Measurements from ENCODE around the gene ERG.

Gene ERG

DNA sequence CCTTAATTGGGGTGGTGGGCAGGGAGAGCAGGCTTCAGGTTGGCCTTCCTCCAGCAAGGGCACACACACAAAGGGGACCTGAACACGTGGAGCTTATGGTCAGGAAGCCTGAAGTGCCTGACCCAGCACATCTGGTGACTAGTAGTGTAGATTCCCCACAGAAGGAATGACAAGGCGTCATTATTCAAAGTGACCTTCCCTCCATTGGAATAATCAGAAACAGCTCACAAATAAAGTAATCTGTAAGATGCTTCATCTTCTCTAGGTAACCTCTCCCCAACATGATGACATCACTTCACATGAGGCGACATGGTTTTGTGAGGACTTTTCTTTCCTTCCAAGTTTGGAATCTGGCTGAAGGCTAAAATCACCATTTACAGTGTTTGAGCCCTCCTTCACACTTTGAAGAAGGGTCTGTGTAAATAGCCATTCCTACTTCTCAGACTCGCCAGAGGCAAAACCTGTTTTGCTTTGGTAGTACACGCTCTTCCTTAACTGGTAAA is 32.8 kb upstream of the ERG start:
- H3K27ac ChIP-seq, result no peak overlapping the region
- no peak for TF ChIP-seq ZFX (IDR thresholded peaks at IDR 0.05)
- TF ChIP-seq, protein P1, sequence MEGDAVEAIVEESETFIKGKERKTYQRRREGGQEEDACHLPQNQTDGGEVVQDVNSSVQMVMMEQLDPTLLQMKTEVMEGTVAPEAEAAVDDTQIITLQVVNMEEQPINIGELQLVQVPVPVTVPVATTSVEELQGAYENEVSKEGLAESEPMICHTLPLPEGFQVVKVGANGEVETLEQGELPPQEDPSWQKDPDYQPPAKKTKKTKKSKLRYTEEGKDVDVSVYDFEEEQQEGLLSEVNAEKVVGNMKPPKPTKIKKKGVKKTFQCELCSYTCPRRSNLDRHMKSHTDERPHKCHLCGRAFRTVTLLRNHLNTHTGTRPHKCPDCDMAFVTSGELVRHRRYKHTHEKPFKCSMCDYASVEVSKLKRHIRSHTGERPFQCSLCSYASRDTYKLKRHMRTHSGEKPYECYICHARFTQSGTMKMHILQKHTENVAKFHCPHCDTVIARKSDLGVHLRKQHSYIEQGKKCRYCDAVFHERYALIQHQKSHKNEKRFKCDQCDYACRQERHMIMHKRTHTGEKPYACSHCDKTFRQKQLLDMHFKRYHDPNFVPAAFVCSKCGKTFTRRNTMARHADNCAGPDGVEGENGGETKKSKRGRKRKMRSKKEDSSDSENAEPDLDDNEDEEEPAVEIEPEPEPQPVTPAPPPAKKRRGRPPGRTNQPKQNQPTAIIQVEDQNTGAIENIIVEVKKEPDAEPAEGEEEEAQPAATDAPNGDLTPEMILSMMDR (conservative IDR thresholded peaks at IDR 0.05), result no peak

DNA sequence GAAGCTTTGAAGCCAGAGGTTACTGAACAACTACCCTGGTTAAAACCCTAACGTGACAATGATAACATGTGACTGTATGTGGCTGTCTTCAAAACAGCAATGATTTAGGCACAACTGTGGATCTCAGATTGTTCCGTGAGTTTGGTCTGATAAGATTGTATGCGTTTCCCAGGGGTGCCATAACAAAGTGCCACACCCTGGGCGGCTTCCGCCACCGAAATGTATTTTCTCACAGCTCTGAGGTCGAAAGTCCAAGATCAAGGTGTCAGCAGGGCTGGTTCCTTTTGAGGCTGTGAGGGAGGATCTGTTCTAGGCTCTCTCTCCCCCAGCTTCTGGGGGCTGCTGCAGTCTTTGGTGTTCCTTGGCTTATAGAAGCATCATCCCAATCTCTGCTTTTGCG is 29.5 kb upstream of the ERG start:
- H3K27ac ChIP-seq, result no peak overlapping the region
- no peak for TF ChIP-seq ZFX (IDR thresholded peaks at IDR 0.05)
- TF ChIP-seq, protein P1 (conservative IDR thresholded peaks at IDR 0.05), result no peak

DNA sequence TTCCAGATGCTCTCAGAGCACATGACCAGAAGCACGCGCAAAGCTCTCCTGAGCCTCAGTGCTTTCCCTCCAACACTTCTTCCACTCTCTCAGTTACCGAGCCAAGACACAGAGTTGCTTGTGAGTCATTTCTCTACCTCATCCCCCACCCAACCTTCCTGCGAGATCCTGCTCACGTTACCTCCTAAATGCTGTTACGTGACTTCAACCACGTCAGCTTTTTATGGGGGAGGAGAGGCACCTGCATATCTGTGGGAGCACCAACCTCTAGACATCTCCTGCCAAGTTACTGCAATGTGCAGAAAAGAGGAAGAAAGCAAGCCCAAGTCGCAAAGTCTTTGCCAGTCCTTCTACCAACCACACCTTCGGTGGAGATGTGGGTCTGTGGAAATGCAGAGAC is 27.2 kb upstream of the ERG start:
- H3K27ac ChIP-seq, result no peak overlapping the region
- TF ChIP-seq ZFX (IDR thresholded peaks at IDR 0.05), result no peak
- TF ChIP-seq, protein P1 (conservative IDR thresholded peaks at IDR 0.05), result no peak

DNA sequence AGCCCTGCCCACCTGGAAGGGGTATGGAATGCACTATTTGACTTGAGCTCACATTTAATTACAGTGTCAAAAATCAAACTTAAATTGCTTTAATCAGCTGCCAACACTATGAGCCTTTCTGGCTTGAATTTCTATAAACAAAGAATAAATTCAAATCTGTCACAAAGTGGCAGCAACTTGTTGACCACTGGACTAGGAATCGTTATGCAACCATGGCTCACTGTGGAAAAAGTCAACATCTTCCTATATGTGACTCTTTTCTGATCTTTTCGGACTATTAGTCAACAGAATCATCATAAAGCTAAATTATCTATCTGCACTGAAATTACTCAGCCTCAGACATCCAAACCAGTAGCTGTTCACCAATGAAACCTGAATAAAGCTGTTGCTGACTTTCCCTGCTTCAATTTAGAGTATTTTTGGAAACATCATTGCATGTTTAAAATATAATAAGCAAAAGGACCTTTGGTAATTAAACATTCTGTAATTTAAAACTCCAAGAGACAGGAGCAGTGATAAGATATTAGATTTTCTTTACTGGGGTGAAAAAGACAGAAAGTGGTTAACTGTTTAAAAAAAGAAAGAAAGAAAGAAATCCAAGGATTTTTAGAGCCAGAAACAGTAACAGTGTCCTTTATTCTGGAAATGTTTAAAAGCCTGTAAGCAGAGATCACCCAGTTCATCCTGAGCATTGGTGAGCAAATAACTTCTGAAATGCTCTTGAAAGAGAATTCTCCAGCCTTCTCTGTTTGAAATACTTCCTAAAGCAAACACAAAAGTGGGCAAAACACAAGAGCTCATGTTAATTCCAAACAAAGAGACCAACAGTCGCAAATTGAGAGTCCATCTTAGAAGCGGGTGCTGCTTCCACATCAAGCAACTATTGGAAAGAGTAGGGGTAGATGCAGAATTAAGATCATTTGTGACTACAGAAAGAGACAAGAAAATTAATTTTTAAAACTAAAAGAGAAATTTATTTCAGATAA is 26.2 kb upstream of the ERG start:
- TF ChIP-seq, protein P1 (conservative IDR thresholded peaks at IDR 0.05), result no peak
- no peak overlapping the region for H3K27ac ChIP-seq

DNA sequence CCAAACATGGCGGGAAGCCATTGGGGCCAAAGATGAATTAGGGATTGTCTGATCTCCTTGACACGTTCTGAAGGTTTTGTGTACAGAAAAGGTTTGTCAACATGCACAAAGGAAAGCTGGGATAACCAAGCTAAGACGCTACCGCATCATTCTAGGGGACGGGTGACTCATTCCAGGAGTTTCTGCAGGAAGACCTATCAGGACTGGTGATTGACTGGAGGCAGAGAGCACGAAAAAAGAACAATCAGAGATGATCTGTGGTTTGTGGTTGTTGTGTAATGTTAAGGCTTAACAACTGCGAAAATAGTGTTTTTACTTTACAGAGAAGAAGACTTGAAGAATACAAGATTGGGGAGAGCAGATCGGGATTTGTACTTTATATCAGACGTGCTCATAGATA is 22.2 kb upstream of the ERG start:
- TF ChIP-seq, protein P1 (conservative IDR thresholded peaks at IDR 0.05), result no peak
- no peak for TF ChIP-seq ZFX (IDR thresholded peaks at IDR 0.05)
- H3K27ac ChIP-seq, result no peak overlapping the region

DNA sequence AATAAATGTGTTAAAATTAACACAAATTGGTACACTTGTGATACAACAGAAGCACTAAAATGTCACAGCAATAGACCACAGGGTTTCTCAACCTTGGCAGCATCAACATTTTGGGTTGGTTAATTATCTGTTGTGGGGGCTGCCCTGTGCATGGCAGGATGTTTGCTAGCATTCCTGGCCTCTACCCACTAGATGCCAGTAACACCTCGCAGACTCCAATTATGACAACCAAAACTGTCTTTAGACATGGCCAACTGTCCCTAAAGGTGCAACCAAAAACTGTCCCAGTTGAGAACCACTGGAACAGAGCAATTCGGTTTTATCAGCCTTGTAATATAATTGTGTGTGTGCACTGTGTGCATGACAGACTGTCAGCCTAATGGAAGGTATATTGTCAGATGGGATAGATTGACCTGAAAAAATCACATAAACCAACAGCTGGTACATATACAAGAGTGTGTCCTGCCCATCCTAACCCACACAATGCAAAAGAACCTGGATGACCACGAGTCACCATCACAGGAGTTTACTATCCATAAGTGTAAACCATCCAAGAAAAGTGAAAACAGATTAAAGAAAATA is 13.5 kb upstream of the ERG start:
- TF ChIP-seq ZFX (IDR thresholded peaks at IDR 0.05), result no peak
- TF ChIP-seq, protein P1 (conservative IDR thresholded peaks at IDR 0.05), result peak; percentile 10
- H3K27ac ChIP-seq, result no peak overlapping the region

DNA sequence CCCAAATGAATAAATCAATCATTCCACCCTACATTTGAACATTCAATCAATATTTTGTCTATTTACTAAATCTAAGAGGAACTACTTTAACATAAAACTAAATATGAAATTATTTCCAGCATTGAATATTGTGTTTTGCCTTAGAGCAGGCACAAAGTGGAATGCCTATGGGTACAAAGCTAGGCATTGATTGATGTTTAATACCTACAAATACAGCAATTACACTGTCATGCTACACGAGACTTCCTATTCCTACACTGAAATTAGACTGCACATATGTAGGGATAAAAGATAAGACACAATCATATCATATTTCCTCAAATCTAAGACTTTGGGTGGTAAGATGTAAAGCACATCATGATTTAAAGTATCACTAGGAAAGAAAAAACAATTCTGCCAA is 12.9 kb upstream of the ERG start:
- H3K27ac ChIP-seq, result no peak overlapping the region
- TF ChIP-seq, protein P1 (conservative IDR thresholded peaks at IDR 0.05), result no peak
- TF ChIP-seq ZFX (IDR thresholded peaks at IDR 0.05), result no peak
